H9 (cell line): ENCODE measurements around the gene DNAJC12. TPM values are rescaled to one million over a fixed set of nuclear protein-coding genes. Genes with fewer than 3 reads are reported as not detected.

ENCODE experiments used
- DNase-seq: peaks from one replicate; pipeline ENCODE4 v3.0.0-alpha.2; 2017
- H2AFZ ChIP-seq: one replicate; pipeline ENCODE4 v1.6.1; 2013; ENCODE audit warnings: mild to moderate bottlenecking, low read length, control low read depth, moderate library complexity
- H2AK5ac ChIP-seq: 2 replicates; pipeline ENCODE4 v1.6.1; 2013; ENCODE audit warnings: low read length, control low read depth, mixed read lengths; ENCODE audit not compliant: insufficient read length
- H2BK120ac ChIP-seq: one replicate; pipeline ENCODE4 v1.6.1; 2013; ENCODE audit warnings: low read depth, mild to moderate bottlenecking, low read length, control low read depth, inconsistent platforms; ENCODE audit not compliant: poor library complexity, severe bottlenecking
- H2BK12ac ChIP-seq: 2 replicates; pipeline ENCODE4 v1.6.1; 2013; ENCODE audit warnings: low read length, control low read depth, mixed read lengths, low read depth; ENCODE audit not compliant: insufficient read length
- H2BK15ac ChIP-seq: 2 replicates; pipeline ENCODE4 v1.6.1; 2013; ENCODE audit warnings: low read depth, low read length, control low read depth
- H2BK20ac ChIP-seq: one replicate; pipeline ENCODE4 v1.6.1; 2013; ENCODE audit warnings: low read depth, mild to moderate bottlenecking, low read length, control low read depth, inconsistent platforms; ENCODE audit not compliant: poor library complexity, severe bottlenecking
- H2BK5ac ChIP-seq: 2 replicates; pipeline ENCODE4 v1.6.1; 2013; ENCODE audit warnings: low read length, control low read depth, mixed read lengths; ENCODE audit not compliant: insufficient read length
- H3K14ac ChIP-seq: 2 replicates; pipeline ENCODE4 v1.6.1; 2013; ENCODE audit warnings: low read length, control low read depth; ENCODE audit not compliant: insufficient read depth
- H3K18ac ChIP-seq: 2 replicates; pipeline ENCODE4 v1.6.1; 2013; ENCODE audit warnings: low read depth, mild to moderate bottlenecking, mixed read lengths, low read length, control low read depth; ENCODE audit not compliant: insufficient read length
- H3K23ac ChIP-seq: 2 replicates; pipeline ENCODE4 v1.6.1; 2013; ENCODE audit warnings: low read length, control low read depth, mixed read lengths, low read depth; ENCODE audit not compliant: insufficient read length
- H3K23me2 ChIP-seq: 2 replicates; pipeline ENCODE4 v1.6.1; 2013; ENCODE audit warnings: low read depth, mild to moderate bottlenecking, mixed read lengths, low read length, control low read depth; ENCODE audit not compliant: insufficient read length, poor library complexity, severe bottlenecking
- H3K27ac ChIP-seq: 2 replicates; pipeline ENCODE4 v1.5.1; 2013; ENCODE audit warnings: low read length, control low read depth, mixed read lengths, low read depth; ENCODE audit not compliant: insufficient read length
- H3K27me3 ChIP-seq: 2 replicates; pipeline ENCODE4 v1.6.1; 2013; ENCODE audit warnings: low read length, control low read depth, inconsistent platforms; ENCODE audit not compliant: insufficient read depth
- H3K4ac ChIP-seq: 2 replicates; pipeline ENCODE4 v1.6.1; 2013; ENCODE audit warnings: low read depth, mild to moderate bottlenecking, control low read depth, inconsistent platforms, low read length, moderate library complexity
- H3K4me1 ChIP-seq: 2 replicates; pipeline ENCODE4 v1.6.1; 2013; ENCODE audit warnings: low read length, control low read depth, inconsistent platforms; ENCODE audit not compliant: insufficient read depth
- H3K4me2 ChIP-seq: 2 replicates; pipeline ENCODE4 v1.6.1; 2013; ENCODE audit warnings: low read length, control low read depth, mixed read lengths; ENCODE audit not compliant: insufficient read length, insufficient read depth
- H3K56ac ChIP-seq: 2 replicates; pipeline ENCODE4 v1.6.1; 2013; ENCODE audit warnings: low read depth, mild to moderate bottlenecking, mixed read lengths, low read length, control low read depth; ENCODE audit not compliant: insufficient read length
- H3K79me1 ChIP-seq: 2 replicates; pipeline ENCODE4 v1.6.1; 2013; ENCODE audit warnings: low read depth, mild to moderate bottlenecking, moderate library complexity, low read length, control low read depth, inconsistent platforms; ENCODE audit not compliant: insufficient read depth, poor library complexity, severe bottlenecking
- H3K79me2 ChIP-seq: 2 replicates; pipeline ENCODE4 v1.6.1; 2013; ENCODE audit warnings: low read length, control low read depth, inconsistent platforms; ENCODE audit not compliant: insufficient read depth
- H3K9ac ChIP-seq: 2 replicates; pipeline ENCODE4 v1.6.1; 2013; ENCODE audit warnings: low read length, control low read depth, mixed read lengths; ENCODE audit not compliant: insufficient read length; ENCODE audit errors: extremely low read depth
- H3K9me3 ChIP-seq: one replicate; pipeline ENCODE4 v1.6.1; 2013; ENCODE audit warnings: low read depth, low read length, inconsistent platforms; ENCODE audit not compliant: control insufficient read depth
- H3T11ph ChIP-seq: one replicate; pipeline ENCODE4 v1.6.1; 2013; ENCODE audit warnings: mild to moderate bottlenecking, low read length, control low read depth, inconsistent platforms
- H4K20me1 ChIP-seq: one replicate; pipeline ENCODE4 v1.6.1; 2013; ENCODE audit not compliant: control insufficient read depth, insufficient read length, insufficient read depth
- H4K5ac ChIP-seq: 2 replicates; pipeline ENCODE4 v1.6.1; 2013; ENCODE audit warnings: low read depth, mild to moderate bottlenecking, mixed read lengths, low read length, control low read depth; ENCODE audit not compliant: insufficient read length
- H4K8ac ChIP-seq: replicated peaks from 2 replicates; pipeline ENCODE4 v1.6.1; 2013; ENCODE audit warnings: low read length, control low read depth, mixed read lengths, low read depth; ENCODE audit not compliant: insufficient read length
- H4K91ac ChIP-seq: 2 replicates; pipeline ENCODE4 v1.6.1; 2013; ENCODE audit warnings: low read depth, mild to moderate bottlenecking, moderate library complexity, mixed read lengths, low read length, control low read depth; ENCODE audit not compliant: insufficient read length
- H3K27ac Mint-ChIP-seq, 3 experiments: 2 replicates in 2 of 3; 3 replicates in 1 of 3; pipeline ENCODE4 v1.8.0; 2020 to 2021; ENCODE audit warnings: mixed read lengths in 3 of 3, mild to moderate bottlenecking in 1 of 3, moderate library complexity in 1 of 3
- H3K27me3 Mint-ChIP-seq: 2 replicates; pipeline ENCODE4 v1.8.0; 2021; ENCODE audit warnings: low read depth, mild to moderate bottlenecking, moderate library complexity, mixed read lengths
- H3K36me3 Mint-ChIP-seq, 3 experiments: 2 replicates in 2 of 3; 3 replicates in 1 of 3; pipeline ENCODE4 v1.8.0; 2020 to 2021; ENCODE audit warnings: low read depth in 3 of 3, mixed read lengths in 3 of 3; ENCODE audit not compliant: insufficient read depth in 1 of 3
- H3K4me1 Mint-ChIP-seq, 2 experiments: 2 replicates each; pipeline ENCODE4 v1.8.0; 2020; ENCODE audit warnings: mixed read lengths in 2 of 2
- H3K4me3 Mint-ChIP-seq, 2 experiments: 2 replicates in 1 of 2; 3 replicates in 1 of 2; pipeline ENCODE4 v1.8.0; 2020 to 2021; ENCODE audit warnings: mild to moderate bottlenecking in 2 of 2, mixed read lengths in 2 of 2, moderate library complexity in 1 of 2
- H3K9me3 Mint-ChIP-seq, 2 experiments: 2 replicates in 1 of 2; 3 replicates in 1 of 2; pipeline ENCODE4 v1.8.0; 2020; ENCODE audit warnings: mild to moderate bottlenecking in 2 of 2, mixed read lengths in 2 of 2, moderate library complexity in 1 of 2
- WGBS: extraction: QIAGEN DNeasy Blood & Tissue Kit; methylation state at CpG from one replicate; pipeline ENCODE4 v1.1.7; 2013; ENCODE audit warnings: missing lambda C conversion rate, low lambda C conversion rate, mixed read lengths; ENCODE audit not compliant: insufficient read length; ENCODE audit errors: extremely low coverage; 5-methylcytosine and 5-hydroxymethylcytosine counted together
- total RNA-seq: library from RNA; stranded (reverse); gene quantifications from 2 replicates; pipeline ENCODE4 v1.2.1, GENCODE V29; 2021
- TF ChIP-seq, protein P1 (sequence below): fragments of 200-600 bp; sonication (generic); conservative IDR thresholded peaks from 3 replicates; pipeline ENCODE4 v1.8.0; 2021; ENCODE audit warnings: antibody characterized with exemption, mild to moderate bottlenecking

The DNAJC12 gene
- total RNA-seq, 1 experiment from 2014 or later = 0.85 TPM

GRCh38 chr10:67802767-67803538 lies 35.0 kb downstream of the DNAJC12 start:
- Mint-ChIP-seq H3K27me3 (no peaks in the 10 kb centered on the region), H3K4me3 (no peak overlapping the region), H3K27ac (no peak overlapping the region), H3K9me3 (no peaks in the 10 kb centered on the region), H3K4me1 (peaks cover 7% of the 10 kb centered on the region in 2 experiments), H3K36me3 (no peaks in the 10 kb centered on the region)
- H3K23ac ChIP-seq = no peak overlapping the region
- H2BK12ac ChIP-seq = no peak overlapping the region
- H3K18ac ChIP-seq = no peak overlapping the region
- no peaks in the 10 kb centered on the region; the same call in 1 of the 2 replicates for H3K79me2 ChIP-seq
- H3K4me2 ChIP-seq = no peak overlapping the region
- H3K4me1 ChIP-seq = no peaks in the 10 kb centered on the region; the same call in 1 of the 2 replicates
- H4K5ac ChIP-seq = no peak overlapping the region
- H2AK5ac ChIP-seq = no peak overlapping the region
- H4K91ac ChIP-seq = no peak overlapping the region
- no peak for DNase-seq
- no peak overlapping the region for H2BK120ac ChIP-seq
- H3T11ph ChIP-seq = no peak overlapping the region
- no peak overlapping the region for H2BK20ac ChIP-seq
- H3K14ac ChIP-seq = no peak overlapping the region
- TF ChIP-seq, protein P1, sequence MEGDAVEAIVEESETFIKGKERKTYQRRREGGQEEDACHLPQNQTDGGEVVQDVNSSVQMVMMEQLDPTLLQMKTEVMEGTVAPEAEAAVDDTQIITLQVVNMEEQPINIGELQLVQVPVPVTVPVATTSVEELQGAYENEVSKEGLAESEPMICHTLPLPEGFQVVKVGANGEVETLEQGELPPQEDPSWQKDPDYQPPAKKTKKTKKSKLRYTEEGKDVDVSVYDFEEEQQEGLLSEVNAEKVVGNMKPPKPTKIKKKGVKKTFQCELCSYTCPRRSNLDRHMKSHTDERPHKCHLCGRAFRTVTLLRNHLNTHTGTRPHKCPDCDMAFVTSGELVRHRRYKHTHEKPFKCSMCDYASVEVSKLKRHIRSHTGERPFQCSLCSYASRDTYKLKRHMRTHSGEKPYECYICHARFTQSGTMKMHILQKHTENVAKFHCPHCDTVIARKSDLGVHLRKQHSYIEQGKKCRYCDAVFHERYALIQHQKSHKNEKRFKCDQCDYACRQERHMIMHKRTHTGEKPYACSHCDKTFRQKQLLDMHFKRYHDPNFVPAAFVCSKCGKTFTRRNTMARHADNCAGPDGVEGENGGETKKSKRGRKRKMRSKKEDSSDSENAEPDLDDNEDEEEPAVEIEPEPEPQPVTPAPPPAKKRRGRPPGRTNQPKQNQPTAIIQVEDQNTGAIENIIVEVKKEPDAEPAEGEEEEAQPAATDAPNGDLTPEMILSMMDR = no peak
- H2BK15ac ChIP-seq = no peak overlapping the region
- no peaks in the 10 kb centered on the region for H3K79me1 ChIP-seq
- H3K56ac ChIP-seq = no peak overlapping the region
- H2AFZ ChIP-seq = no peak overlapping the region
- H3K27me3 ChIP-seq = no peaks in the 10 kb centered on the region
- no peak overlapping the region for H2BK5ac ChIP-seq
- no CpG with 5 or more reads among the region's 10 CpGs for WGBS
- no peaks in the 10 kb centered on the region for H4K20me1 ChIP-seq
- no peak overlapping the region for H4K8ac ChIP-seq
- no peaks in the 10 kb centered on the region for H3K23me2 ChIP-seq
- no peaks in the 10 kb centered on the region for H3K9me3 ChIP-seq
- H3K9ac ChIP-seq = no peak overlapping the region
- no peak overlapping the region for H3K4ac ChIP-seq
- no peak overlapping the region for H3K27ac ChIP-seq
